ENCODE results near the gene NPIPB8.
"Not testable (repeated sequence)": the region's sequence is repeated elsewhere in the genome, so short reads cannot be mapped to it uniquely, and the experiment has no call there.

The NPIPB8 gene

GRCh38 chr16:28609631-28610594 is 28.0 kb upstream of the NPIPB8 start, which contains the start of gene SULT1A1:
Gene SULT1A1, minus strand, starts transcription at chr16:28610044. Its CDS starts 1,189 bp downstream, at chr16:28608855.
- no peak for TF ChIP-seq CTCF (conservative IDR thresholded peaks at IDR 0.05; ENCODE audit: control insufficient read depth, insufficient read depth, low read depth, low read length)
- no peak for DNase-seq (ENCODE audit: low read depth)
- H3K4me3 ChIP-seq (ENCODE audit: control insufficient read depth, low read depth, low read length) = no peak within 1 kb of the TSS

GRCh38 chr16:28610595-28611191 is 27.2 kb upstream of the NPIPB8 start:
- H3K4me3 ChIP-seq (ENCODE audit: control insufficient read depth, low read depth, low read length) = no peak overlapping the region

GRCh38 chr16:28612359-28613280 is 25.2 kb upstream of the NPIPB8 start:
- H3K4me3 ChIP-seq (ENCODE audit: control insufficient read depth, low read depth, low read length); DNase-seq (ENCODE audit: low read depth): not testable (repeated sequence)

More at GRCh38 chr16:28610595-28611191, 27.2 kb upstream of the NPIPB8 start:
- TF ChIP-seq CTCF (conservative IDR thresholded peaks at IDR 0.05; ENCODE audit: control insufficient read depth, insufficient read depth, low read depth, low read length) = no peak
- no peak for DNase-seq (ENCODE audit: low read depth)

- not testable (repeated sequence) for H3K4me3 ChIP-seq (ENCODE audit: control insufficient read depth, low read depth, low read length); DNase-seq (ENCODE audit: low read depth)
Measured at GRCh38 chr16:28613912-28614311, 24.0 kb upstream of the NPIPB8 start.

GRCh38 chr16:28614561-28614960 is 23.3 kb upstream of the NPIPB8 start:
- not testable (repeated sequence) for DNase-seq (ENCODE audit: low read depth)

GRCh38 chr16:28615486-28616223 is 22.2 kb upstream of the NPIPB8 start:
- TF ChIP-seq CTCF (conservative IDR thresholded peaks at IDR 0.05; ENCODE audit: control insufficient read depth, insufficient read depth, low read depth, low read length) = peak; percentile 58
- not testable (repeated sequence) for H3K4me3 ChIP-seq (ENCODE audit: control insufficient read depth, low read depth, low read length)
- DNase-seq (ENCODE audit: low read depth) = peak; percentile 24

More at GRCh38 chr16:28614561-28614960, 23.3 kb upstream of the NPIPB8 start:
- H3K4me3 ChIP-seq (ENCODE audit: control insufficient read depth, low read depth, low read length) = not testable (repeated sequence)

GRCh38 chr16:28616224-28616577 is 21.7 kb upstream of the NPIPB8 start:
- H3K4me3 ChIP-seq (ENCODE audit: control insufficient read depth, low read depth, low read length); DNase-seq (ENCODE audit: low read depth): not testable (repeated sequence)

GRCh38 chr16:28616636-28617035 is 21.2 kb upstream of the NPIPB8 start:
- H3K4me3 ChIP-seq (ENCODE audit: control insufficient read depth, low read depth, low read length) = no peak overlapping the region
- TF ChIP-seq CTCF (conservative IDR thresholded peaks at IDR 0.05; ENCODE audit: control insufficient read depth, insufficient read depth, low read depth, low read length) = no peak
- no peak for DNase-seq (ENCODE audit: low read depth)

Measured in fibroblast of mammary gland (primary cell).